ENCODE data around the gene PHAF1.

GRCh38 chr16:67193536-67193935 lies 83.8 kb downstream of the PHAF1 start:
- TF ChIP-seq CTCF (IDR thresholded peaks at IDR 0.05; ENCODE audit: low read length) = no peak
- no peak for TF ChIP-seq EZH2 (IDR thresholded peaks at IDR 0.05; ENCODE audit: borderline replicate concordance, low read length)
